Panc1 (cell line): ENCODE measurements around the gene LONP1.

Experiments used
- CTCF ChIP-seq: fragments of 450-650 bp; IDR thresholded peaks from 2 replicates; pipeline ENCODE4 v1.5.1; 2017; ENCODE audit warnings: mild to moderate bottlenecking
- POLR2AphosphoS5 ChIP-seq: IDR thresholded peaks from 2 replicates; pipeline ENCODE4 v1.6.1; 2012; ENCODE audit warnings: mild to moderate bottlenecking, low read depth, low read length, moderate library complexity
- TF ChIP-seq, protein P1 (sequence below), 2 experiments: IDR thresholded peaks; 2 replicates each; pipeline ENCODE4 v1.6.1; 2011 to 2012; ENCODE audit warnings: low read depth in 2 of 2, control low read depth in 1 of 2, low read length in 1 of 2, mild to moderate bottlenecking in 1 of 2, moderate library complexity in 1 of 2; ENCODE audit not compliant: insufficient read depth in 1 of 2

- TF ChIP-seq CTCF (no peak), POLR2AphosphoS5 (no peak)
- TF ChIP-seq, protein P1, sequence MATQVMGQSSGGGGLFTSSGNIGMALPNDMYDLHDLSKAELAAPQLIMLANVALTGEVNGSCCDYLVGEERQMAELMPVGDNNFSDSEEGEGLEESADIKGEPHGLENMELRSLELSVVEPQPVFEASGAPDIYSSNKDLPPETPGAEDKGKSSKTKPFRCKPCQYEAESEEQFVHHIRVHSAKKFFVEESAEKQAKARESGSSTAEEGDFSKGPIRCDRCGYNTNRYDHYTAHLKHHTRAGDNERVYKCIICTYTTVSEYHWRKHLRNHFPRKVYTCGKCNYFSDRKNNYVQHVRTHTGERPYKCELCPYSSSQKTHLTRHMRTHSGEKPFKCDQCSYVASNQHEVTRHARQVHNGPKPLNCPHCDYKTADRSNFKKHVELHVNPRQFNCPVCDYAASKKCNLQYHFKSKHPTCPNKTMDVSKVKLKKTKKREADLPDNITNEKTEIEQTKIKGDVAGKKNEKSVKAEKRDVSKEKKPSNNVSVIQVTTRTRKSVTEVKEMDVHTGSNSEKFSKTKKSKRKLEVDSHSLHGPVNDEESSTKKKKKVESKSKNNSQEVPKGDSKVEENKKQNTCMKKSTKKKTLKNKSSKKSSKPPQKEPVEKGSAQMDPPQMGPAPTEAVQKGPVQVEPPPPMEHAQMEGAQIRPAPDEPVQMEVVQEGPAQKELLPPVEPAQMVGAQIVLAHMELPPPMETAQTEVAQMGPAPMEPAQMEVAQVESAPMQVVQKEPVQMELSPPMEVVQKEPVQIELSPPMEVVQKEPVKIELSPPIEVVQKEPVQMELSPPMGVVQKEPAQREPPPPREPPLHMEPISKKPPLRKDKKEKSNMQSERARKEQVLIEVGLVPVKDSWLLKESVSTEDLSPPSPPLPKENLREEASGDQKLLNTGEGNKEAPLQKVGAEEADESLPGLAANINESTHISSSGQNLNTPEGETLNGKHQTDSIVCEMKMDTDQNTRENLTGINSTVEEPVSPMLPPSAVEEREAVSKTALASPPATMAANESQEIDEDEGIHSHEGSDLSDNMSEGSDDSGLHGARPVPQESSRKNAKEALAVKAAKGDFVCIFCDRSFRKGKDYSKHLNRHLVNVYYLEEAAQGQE (IDR thresholded peaks at IDR 0.05; ENCODE audit: insufficient read depth in 1 of 2, low read depth in 2 of 2, low read length in 1 of 2): no peak
These were observed 529 bp downstream of the LONP1 start for GRCh38 chr19:5719274-5719960.
